IMR-90 (cell line): ENCODE measurements around the gene YIPF1. TPM values are rescaled to one million over a fixed set of nuclear protein-coding genes. Genes with fewer than 3 reads are reported as not detected.

Experiments
- ATAC-seq: fragments of 200-7000 bp; cut with Tn5 transposase; 2 replicates; pipeline ENCODE4 v1.9.1; 2020; ENCODE audit warnings: low read depth, mild to moderate bottlenecking, moderate library complexity
- BruUV-seq: library from RNA; stranded (reverse); fragments of 400-500 nt; replicated peaks from 2 replicates; lab custom pipeline; 2021; lab: Mats Ljungman, UMichigan
- CTCF ChIA-PET: fragments of 300-600 bp; formaldehyde crosslinking; extraction: SDS; loops from one replicate; lab custom pipeline; 2021; ENCODE audit warnings: antibody characterized with exemption; lab: Yijun Ruan, JAX
- POLR2A ChIA-PET: fragments of 300-600 bp; sonication (Branson Sonifier 250); formaldehyde crosslinking; loops from one replicate; lab custom pipeline; 2022; ENCODE audit warnings: antibody characterized with exemption; ENCODE audit not compliant: unreplicated experiment; lab: Charles Lee
- DNase-seq: peaks from one replicate; pipeline ENCODE4 v3.0.0; 2013
- H2AFZ ChIP-seq: replicated peaks from 2 replicates; pipeline ENCODE3; 2013; ENCODE audit warnings: low read length, mild to moderate bottlenecking; ENCODE audit not compliant: poor library complexity
- H2AK5ac ChIP-seq: 2 replicates; pipeline ENCODE4 v1.6.1; 2013; ENCODE audit warnings: low read depth, low read length, inconsistent platforms
- H2AK9ac ChIP-seq: replicated peaks from 2 replicates; pipeline ENCODE3; 2013; ENCODE audit warnings: mild to moderate bottlenecking, low read depth, low read length, moderate library complexity; ENCODE audit not compliant: poor library complexity
- H2BK120ac ChIP-seq: 2 replicates; pipeline ENCODE4 v1.6.1; 2013; ENCODE audit warnings: low read depth, low read length, inconsistent platforms
- H2BK15ac ChIP-seq: 3 replicates; pipeline ENCODE4 v1.6.1; 2013; ENCODE audit warnings: low read depth, low read length, inconsistent platforms
- H2BK20ac ChIP-seq: 2 replicates; pipeline ENCODE4 v1.6.1; 2013; ENCODE audit warnings: low read depth, mild to moderate bottlenecking, inconsistent platforms, low read length, moderate library complexity
- H2BK5ac ChIP-seq: 2 replicates; pipeline ENCODE4 v1.6.1; 2013; ENCODE audit warnings: mild to moderate bottlenecking, low read depth, low read length, inconsistent platforms; ENCODE audit not compliant: poor library complexity, severe bottlenecking
- H3K14ac ChIP-seq: replicated peaks from 2 replicates; pipeline ENCODE4 v1.6.1; 2013; ENCODE audit warnings: low read depth, low read length, inconsistent platforms
- H3K18ac ChIP-seq: 2 replicates; pipeline ENCODE4 v1.6.1; 2013; ENCODE audit warnings: low read depth, low read length, control low read depth
- H3K23ac ChIP-seq: 2 replicates; pipeline ENCODE4 v1.6.1; 2013; ENCODE audit warnings: low read depth, low read length, inconsistent platforms
- H3K27ac ChIP-seq: 2 replicates; pipeline ENCODE4 v1.5.1; 2013; ENCODE audit warnings: mild to moderate bottlenecking, control low read depth, low read length; ENCODE audit not compliant: insufficient read depth
- H3K27me3 ChIP-seq: 2 replicates; pipeline ENCODE4 v1.6.1; 2013; ENCODE audit warnings: low read length; ENCODE audit not compliant: control insufficient read depth, insufficient read depth
- H3K36me3 ChIP-seq: 2 replicates; pipeline ENCODE4 v1.6.1; 2013; ENCODE audit warnings: low read length, mixed read lengths; ENCODE audit not compliant: control insufficient read depth, insufficient read depth
- H3K4ac ChIP-seq: 2 replicates; pipeline ENCODE4 v1.6.1; 2013; ENCODE audit warnings: low read depth, low read length, inconsistent platforms
- H3K4me1 ChIP-seq: 2 replicates; pipeline ENCODE4 v1.6.1; 2013; ENCODE audit warnings: low read length, mixed read lengths; ENCODE audit not compliant: control insufficient read depth, insufficient read depth
- H3K4me2 ChIP-seq: 2 replicates; pipeline ENCODE4 v1.6.1; 2013; ENCODE audit warnings: low read depth, mild to moderate bottlenecking, control low read depth, low read length, moderate library complexity
- H3K4me3 ChIP-seq: 2 replicates; pipeline ENCODE4 v1.5.1; 2013; ENCODE audit warnings: low read depth, mild to moderate bottlenecking, control low read depth, low read length, moderate library complexity; ENCODE audit not compliant: insufficient read depth
- H3K56ac ChIP-seq: 2 replicates; pipeline ENCODE4 v1.6.1; 2013; ENCODE audit warnings: low read length, inconsistent platforms; ENCODE audit not compliant: insufficient read depth; ENCODE audit errors: extremely low read depth
- H3K79me1 ChIP-seq, 2 experiments: 2 replicates each; pipeline ENCODE4 v1.6.1; 2013; ENCODE audit warnings: low read length in 2 of 2, inconsistent platforms in 1 of 2, low read depth in 1 of 2
- H3K9ac ChIP-seq: 2 replicates; pipeline ENCODE4 v1.6.1; 2013; ENCODE audit warnings: low read depth, low read length, control low read depth
- H3K9me1 ChIP-seq: 2 replicates; pipeline ENCODE4 v1.6.1; 2013; ENCODE audit warnings: low read length, inconsistent platforms; ENCODE audit not compliant: insufficient read depth
- H3K9me3 ChIP-seq: 2 replicates; pipeline ENCODE4 v1.6.1; 2013; ENCODE audit warnings: low read length; ENCODE audit not compliant: control insufficient read depth, insufficient read depth
- H4K20me1 ChIP-seq: 2 replicates; pipeline ENCODE4 v1.6.1; 2013; ENCODE audit warnings: low read length, inconsistent platforms; ENCODE audit not compliant: insufficient read depth
- H4K5ac ChIP-seq: 2 replicates; pipeline ENCODE4 v1.6.1; 2013; ENCODE audit warnings: mild to moderate bottlenecking, low read depth, low read length, control low read depth
- H4K8ac ChIP-seq, 2 experiments: 2 replicates each; pipeline ENCODE4 v1.6.1; 2013; ENCODE audit warnings: low read depth in 2 of 2, low read length in 2 of 2, control low read depth in 1 of 2, inconsistent platforms in 1 of 2
- H4K91ac ChIP-seq: 2 replicates; pipeline ENCODE4 v1.6.1; 2013; ENCODE audit warnings: low read depth, low read length, inconsistent platforms; ENCODE audit not compliant: insufficient read depth
- CHD1 ChIP-seq: IDR thresholded peaks from 2 replicates; pipeline ENCODE4 v1.6.1; 2012; ENCODE audit warnings: low read depth, low read length, improper control_type of control experiment
- USF2 ChIP-seq: fragments of 150-350 bp; IDR thresholded peaks from 2 replicates; pipeline ENCODE4 v1.6.1; 2017; ENCODE audit warnings: mild to moderate bottlenecking, antibody characterized with exemption, low read length, low read depth
- WGBS, 2 experiments: methylation state at CpG; one replicate each; pipeline versions ENCODE4 v1.1.5 to v1.1.7; 2013; ENCODE audit warnings: missing lambda C conversion rate in 2 of 2; ENCODE audit not compliant: insufficient read length in 1 of 2; ENCODE audit errors: extremely low coverage in 2 of 2; 5-methylcytosine and 5-hydroxymethylcytosine counted together
- dilution Hi-C: fragments of 300-500 bp; cut with HindIII; formaldehyde crosslinking; loops from one replicate; pipeline ENCODE4 v1.14.3; 2018; ENCODE audit warnings: low sequenced_read_pairs; ENCODE audit not compliant: unreplicated experiment
- in situ Hi-C: fragments of 300-500 bp; cut with MboI; formaldehyde crosslinking; loops from 3 replicates; pipeline ENCODE4 v1.14.3; 2019; ENCODE audit warnings: low sequenced_read_pairs, inconsistent platforms, mixed read lengths
- intact Hi-C: fragments of 100-400 bp; cut with micrococcal nuclease; formaldehyde crosslinking; loops from 2 replicates; pipeline ENCODE4 v1.10.0; 2022
- polyA plus RNA-seq, 3 experiments: library from polyadenylated mRNA; depleted of rRNA; stranded (reverse); fragments of >200 nt; gene quantifications; 2 replicates each; pipeline ENCODE4 v1.2.3, GENCODE V29; 2012; ENCODE audit warnings: low replicate concordance in 1 of 3
- total RNA-seq: library from RNA; depleted of rRNA; stranded (reverse); fragments of >200 nt; gene quantifications from 2 replicates; pipeline ENCODE4 v1.2.3, GENCODE V29; 2012

Gene YIPF1
- total and polyA plus RNA-seq, 2 of the 4 experiments (the other 2 are of a cell fraction): 23.7 to 35.3 TPM

- H3K9me3 ChIP-seq: no peaks in the 10 kb centered on the region
- H4K5ac ChIP-seq: no peak overlapping the region
- H2BK15ac ChIP-seq: no peak overlapping the region
- no peak overlapping the region for H4K8ac ChIP-seq
- H3K23ac ChIP-seq: no peak overlapping the region
- no peaks in the 10 kb centered on the region for H4K20me1 ChIP-seq
- DNase-seq: no peak
- ChIA-PET POLR2A (interaction anchor here (0.7 kb wide), 1 partner anchor 58 kb away, joined by 3 read pairs; no protein-coding TSS in a partner anchor), CTCF (interaction anchor here (0.7 kb wide), 1 partner anchor 23 kb away, joined by 4 read pairs; no protein-coding TSS in a partner anchor)
- H2BK120ac ChIP-seq: no peak overlapping the region
- H3K4me1 ChIP-seq: no peaks in the 10 kb centered on the region
- TF ChIP-seq CHD1 (no peak), USF2 (peak; percentile 62)
- no peak overlapping the region for H2AK5ac ChIP-seq
- in situ Hi-C loops (no loop called here), intact Hi-C loops (no loop called here), dilution Hi-C loops (no loop called here)
- H2AK9ac ChIP-seq: no peak overlapping the region
- no peak overlapping the region for H2BK20ac ChIP-seq
- H3K14ac ChIP-seq: no peak overlapping the region
- no peak overlapping the region for H2AFZ ChIP-seq
- no TSS peak for BruUV-seq
- ATAC-seq: no peak
- no peaks in the 10 kb centered on the region for H3K9me1 ChIP-seq
- H3K4ac ChIP-seq: no peak overlapping the region
- no peak overlapping the region for H3K27ac ChIP-seq
- no peak overlapping the region for H3K56ac ChIP-seq
- no peaks in the 10 kb centered on the region for H3K27me3 ChIP-seq
- WGBS, 2 experiments: no CpG with 5 or more reads among the region's 5 CpGs
- H2BK5ac ChIP-seq: no peak overlapping the region
- H3K4me2 ChIP-seq: no peak overlapping the region
- H4K91ac ChIP-seq: no peak overlapping the region
- no peaks in the 10 kb centered on the region; a peak in 1 of 4 replicates for H3K79me1 ChIP-seq
- H3K36me3 ChIP-seq: peaks cover 18% of the 10 kb centered on the region
- H3K4me3 ChIP-seq: no peak overlapping the region
- no peak overlapping the region for H3K18ac ChIP-seq
- H3K9ac ChIP-seq: no peak overlapping the region
These were observed 28.7 kb upstream of the YIPF1 start for GRCh38 chr1:53918343-53918742.
